K562 (cell line): ENCODE results near the gene FTO. TPM values are rescaled to one million over a fixed set of nuclear protein-coding genes. Genes with fewer than 3 reads are reported as not detected.

ENCODE experiments used
- ATAC-seq: fragments of 200-7000 bp; cut with Tn5 transposase; 3 replicates; pipeline ENCODE4 v1.9.1; 2020; ENCODE audit warnings: moderate library complexity
- BruUV-seq: library from RNA; stranded (reverse); fragments of 400-500 nt; replicated peaks from 2 replicates; lab custom pipeline; 2021; lab: Mats Ljungman, UMichigan
- CTCF ChIA-PET: fragments of 300-600 bp; formaldehyde crosslinking; extraction: SDS; loops from one replicate; lab custom pipeline; 2021; ENCODE audit warnings: low intra/inter-chr PET ratio; lab: Yijun Ruan, JAX
- POLR2A ChIA-PET: fragments of 300-600, 350-650 bp; sonication (Branson Sonifier 250); formaldehyde crosslinking; extraction: SDS; loops from one replicate; lab custom pipeline; 2021; ENCODE audit warnings: antibody characterized with exemption, inconsistent platforms; lab: Yijun Ruan, JAX
- DNase-seq, 4 experiments: peaks; one replicate each; pipeline versions ENCODE4 v3.0.0 to v3.0.0-alpha.2; 2011 to 2018; ENCODE audit warnings: low spot score in 3 of 4, mixed read lengths in 3 of 4; ENCODE audit errors: extremely low read depth in 1 of 4
- FAIRE-seq: peaks from 2 replicates; lab custom pipeline; 2011; peaks lifted over from hg19 to GRCh38; lab: Jason Lieb, UNC
- H2AFZ ChIP-seq: 2 replicates; pipeline ENCODE4 v1.6.0; 2011; ENCODE audit warnings: low read depth, low read length, control low read depth, inconsistent platforms
- H3K27ac ChIP-seq: fragments of 200-600 bp; 3 replicates; pipeline ENCODE4 v1.8.0; 2011; ENCODE audit warnings: low read depth, mild to moderate bottlenecking, control low read depth, inconsistent platforms, low read length, moderate library complexity, mixed read lengths; ENCODE audit errors: extremely low read depth
- H3K27me3 ChIP-seq, 2 experiments: fragments of 300-600 bp in 1 of 2; 2 replicates in 1 of 2; 3 replicates in 1 of 2; pipeline versions ENCODE4 v1.6.0 to v1.8.0; 2011; ENCODE audit warnings: inconsistent platforms in 2 of 2, low read length in 2 of 2, mild to moderate bottlenecking in 1 of 2, mixed read lengths in 1 of 2, moderate library complexity in 1 of 2; ENCODE audit not compliant: control insufficient read depth in 2 of 2, insufficient read depth in 2 of 2
- H3K36me3 ChIP-seq: fragments of 300-600 bp; 3 replicates; pipeline ENCODE4 v1.8.0; 2011; ENCODE audit warnings: mild to moderate bottlenecking, low read length, inconsistent platforms; ENCODE audit not compliant: control insufficient read depth, insufficient read depth
- H3K4me1 ChIP-seq, 2 experiments: fragments of 200-600 bp in 1 of 2; replicated peaks in 1 of 2; 2 replicates in 1 of 2; 3 replicates in 1 of 2; pipeline versions ENCODE4 v1.5.1 to v1.8.0; 2011; ENCODE audit warnings: inconsistent platforms in 2 of 2, low read length in 2 of 2, mild to moderate bottlenecking in 1 of 2, mixed read lengths in 1 of 2, moderate library complexity in 1 of 2; ENCODE audit not compliant: control insufficient read depth in 2 of 2, insufficient read depth in 2 of 2
- H3K4me2 ChIP-seq: 2 replicates; pipeline ENCODE4 v1.6.1; 2011; ENCODE audit warnings: low read length, control low read depth, inconsistent platforms, mixed read lengths; ENCODE audit not compliant: insufficient read depth
- H3K4me3 ChIP-seq: fragments of 200-600 bp; sonication (generic), shearing (Covaris generic); 2 replicates; pipeline ENCODE4 v1.5.1; 2016; ENCODE audit warnings: control low read depth, inconsistent platforms
- H3K79me2 ChIP-seq: fragments of 200-600 bp; 3 replicates; pipeline ENCODE4 v1.8.0; 2011; ENCODE audit warnings: low read length, inconsistent platforms; ENCODE audit not compliant: control insufficient read depth, insufficient read depth
- H3K9ac ChIP-seq, 2 experiments: 2 replicates each; pipeline versions ENCODE4 v1.6.0 to v1.6.1; 2011; ENCODE audit warnings: low read depth in 2 of 2, low read length in 2 of 2, control low read depth in 1 of 2, inconsistent platforms in 1 of 2, mild to moderate bottlenecking in 1 of 2, mixed read lengths in 1 of 2; ENCODE audit not compliant: insufficient read depth in 1 of 2
- H3K9me1 ChIP-seq: one replicate; pipeline ENCODE4 v1.6.0; 2011; ENCODE audit warnings: inconsistent platforms, mild to moderate bottlenecking, low read length, moderate library complexity; ENCODE audit not compliant: control insufficient read depth, insufficient read depth
- H3K9me3 ChIP-seq: replicated peaks from 2 replicates; pipeline ENCODE4 v1.5.1; 2011; ENCODE audit warnings: low read depth, low read length, inconsistent platforms; ENCODE audit not compliant: control insufficient read depth, insufficient read depth
- H4K20me1 ChIP-seq: replicated peaks from 2 replicates; pipeline ENCODE4 v1.6.1; 2011; ENCODE audit warnings: low read length, inconsistent platforms, mixed read lengths; ENCODE audit not compliant: control insufficient read depth, insufficient read depth
- AFF4 ChIP-seq: sonication (generic); formaldehyde crosslinking; IDR thresholded peaks from 2 replicates; pipeline ENCODE4 v1.8.0; 2023; ENCODE audit warnings: mild to moderate bottlenecking, missing genetic modification reagents
- RAD21 ChIP-seq, 2 experiments: fragments of 250-450 bp in 1 of 2; fragments of 450-650 bp in 1 of 2; sonication (Bioruptor Pico) in 1 of 2; formaldehyde crosslinking in 1 of 2; IDR thresholded peaks in 1 of 2; conservative IDR thresholded peaks in 1 of 2; 2 replicates each; pipeline versions ENCODE4 v1.4.0 to v1.8.0; 2020 to 2022; ENCODE audit warnings: mild to moderate bottlenecking in 2 of 2, moderate library complexity in 1 of 2
- SUPT5H ChIP-seq: fragments of 450-650 bp; IDR thresholded peaks from 2 replicates; pipeline ENCODE4 v1.6.1; 2016
- WGBS: fragments of 100-300 bp; shearing (Covaris generic); methylation state at CpG from one replicate; pipeline ENCODE4 v1.1.6; 2016; ENCODE audit warnings: low coverage, mixed read lengths; ENCODE audit not compliant: insufficient coverage; ENCODE audit errors: missing lambda C conversion rate; 5-methylcytosine and 5-hydroxymethylcytosine counted together
- in situ Hi-C: fragments of 300-500 bp; cut with MboI; formaldehyde crosslinking; loops from 4 replicates; pipeline ENCODE4 v1.15.0; 2018; ENCODE audit warnings: inconsistent platforms, mixed read lengths
- intact Hi-C: fragments of 100-400 bp; cut with micrococcal nuclease; formaldehyde crosslinking; loops from 2 replicates; pipeline ENCODE4 v1.14.2; 2022
- polyA plus RNA-seq, 8 experiments: library from polyadenylated mRNA; depleted of rRNA in 4 of 8; stranded (reverse) in 5 of 8; unstranded in 3 of 8; fragments of >200 nt; fragmentation: Nextera tagmentation in 2 of 8; fragmentation: Illumina TruSeq in 1 of 8; extraction: Ambion mirVana in 2 of 8; extraction: Trizol in 1 of 8; gene quantifications; 2 replicates each; pipeline versions ENCODE4 v1.2.1 to v1.2.3, GENCODE V29; 2011 to 2014; ENCODE audit warnings: inconsistent platforms in 1 of 8, missing spikeins in 1 of 8
- total RNA-seq, 7 experiments: library from RNA; depleted of rRNA in 6 of 7; stranded (reverse); fragments of >200 nt in 6 of 7; fragmentation: Illumina TruSeq in 2 of 7; extraction: Trizol in 2 of 7; gene quantifications; 2 replicates each; pipeline versions ENCODE4 v1.2.1 to v1.2.3, GENCODE V29; 2011 to 2021; ENCODE audit warnings: low replicate concordance in 1 of 7

Gene FTO
- total and polyA plus RNA-seq, 9 of the 15 experiments (the other 6 are each of a cell fraction or from before 2014, with no cell fraction given), result 11.3 to 27.7 (median 25.5) TPM

- ATAC-seq (no peak), DNase-seq (no peak), FAIRE-seq (no peak)
- WGBS, result 35% methylated on average over 6 of the region's 6 CpGs
- no peak overlapping the region for H3K9ac ChIP-seq
- no peak overlapping the region for H3K27ac ChIP-seq
- TF ChIP-seq SUPT5H, result no peak
- no peak for TF ChIP-seq RAD21 (CRISPR knock-in tag; conservative IDR thresholded peaks at IDR 0.05 in 1 of 2, IDR thresholded peaks at IDR 0.05 in 1 of 2)
- no peak for TF ChIP-seq AFF4 (CRISPR knock-in tag)
- ChIA-PET CTCF (no interaction called here), POLR2A (no interaction called here)
- H3K36me3 ChIP-seq, result no peaks in the 10 kb centered on the region
- H3K9me1 ChIP-seq, result no peaks in the 10 kb centered on the region
- H3K27me3 ChIP-seq, result no peaks in the 10 kb centered on the region
- no peak overlapping the region for H3K4me3 ChIP-seq
- no peaks in the 10 kb centered on the region for H3K9me3 ChIP-seq
- BruUV-seq, result no TSS peak
- no peaks in the 10 kb centered on the region for H4K20me1 ChIP-seq
- in situ Hi-C loops, result no loop called here
- intact Hi-C loops, result no loop called here
- H2AFZ ChIP-seq, result no peak overlapping the region
- no peaks in the 10 kb centered on the region for H3K79me2 ChIP-seq
- no peaks in the 10 kb centered on the region for H3K4me1 ChIP-seq
- no peak overlapping the region for H3K4me2 ChIP-seq
Measured at GRCh38 chr16:53904533-53904932, 200.6 kb downstream of the FTO start.
